GM21786 (cell line): ENCODE data around the gene PCBD1.
"Not testable (repeated sequence)": the region's sequence is repeated elsewhere in the genome, so short reads cannot be mapped to it uniquely, and the experiment has no call there.

Experiments
- ATAC-seq: cut with Tn5 transposase; IDR thresholded peaks from one replicate; pipeline ENCODE4 v1.9.1; 2021; ENCODE audit not compliant: unreplicated experiment

PCBD1 gene

GRCh38 chr10:70874061-70874460 is 14.3 kb downstream of the PCBD1 start:
- no peak for ATAC-seq

- ATAC-seq: no peak
Measured at GRCh38 chr10:70872291-70872690, 16.1 kb downstream of the PCBD1 start.

GRCh38 chr10:70866424-70866823 is 21.9 kb downstream of the PCBD1 start:
- no peak for ATAC-seq

- ATAC-seq: no peak
Measured at GRCh38 chr10:70864935-70865334, 23.4 kb downstream of the PCBD1 start.

GRCh38 chr10:70863470-70864160 is 24.8 kb downstream of the PCBD1 start:
- ATAC-seq: no peak

GRCh38 chr10:70861495-70862197 is 26.7 kb downstream of the PCBD1 start:
- ATAC-seq: not testable (repeated sequence)

- ATAC-seq: no peak
Measured at GRCh38 chr10:70858759-70859158, 29.6 kb downstream of the PCBD1 start.

GRCh38 chr10:70856454-70856853 is 31.9 kb downstream of the PCBD1 start:
- ATAC-seq: no peak

GRCh38 chr10:70853457-70853856 is 34.9 kb downstream of the PCBD1 start:
- no peak for ATAC-seq

- ATAC-seq: no peak
Measured at GRCh38 chr10:70853038-70853437, 35.3 kb downstream of the PCBD1 start.

GRCh38 chr10:70851597-70852475 is 36.5 kb downstream of the PCBD1 start:
- ATAC-seq: no peak

GRCh38 chr10:70850097-70850496 is 38.3 kb downstream of the PCBD1 start:
- ATAC-seq: no peak

GRCh38 chr10:70849582-70850016 is 38.8 kb downstream of the PCBD1 start:
- ATAC-seq: no peak

- no peak for ATAC-seq
Measured at GRCh38 chr10:70847659-70848360, 40.6 kb downstream of the PCBD1 start.

GRCh38 chr10:70846795-70847194 is 41.6 kb downstream of the PCBD1 start:
- ATAC-seq: no peak

- no peak for ATAC-seq
Measured at GRCh38 chr10:70845816-70846215, 42.5 kb downstream of the PCBD1 start.

GRCh38 chr10:70845256-70845655 is 43.1 kb downstream of the PCBD1 start:
- no peak for ATAC-seq

- no peak for ATAC-seq
Measured at GRCh38 chr10:70843776-70844489, 44.4 kb downstream of the PCBD1 start.

- ATAC-seq: no peak
Measured at GRCh38 chr10:70843333-70843732, 45.0 kb downstream of the PCBD1 start.

GRCh38 chr10:70840836-70841235 is 47.5 kb downstream of the PCBD1 start:
- ATAC-seq: no peak
